Pancreas (tissue), 10 donors: ENCODE results near the gene ABCA6. TPM values are rescaled to one million over a fixed set of nuclear protein-coding genes. Genes with fewer than 3 reads are reported as not detected.

Source experiments
- ATAC-seq, 4 donors: fragments of 200-7000 bp; cut with Tn5 transposase; one replicate each; pipeline versions ENCODE4 v1.8.0 to v1.9.1; 2020; ENCODE audit warnings: mild to moderate bottlenecking in 4 of 4, moderate library complexity in 4 of 4
- DNase-seq, 6 donors: peaks; one replicate each; pipeline ENCODE4 v3.0.0-alpha.2; 2020
- FAIRE-seq: peaks from 2 replicates; lab custom pipeline; 2012; peaks lifted over from hg19 to GRCh38; lab: Jason Lieb, UNC
- H3K27ac ChIP-seq, 4 donors: fragments of 200-600 bp; sonication (generic); 1 replicate in 3 of 4; 2 replicates in 1 of 4; pipeline versions ENCODE4 v1.5.0 to v1.8.0; 2020
- H3K27me3 ChIP-seq, 4 donors: fragments of 200-600 bp; one replicate each; pipeline ENCODE4 v1.8.0; 2021
- H3K36me3 ChIP-seq, 3 donors: fragments of 200-600 bp; sonication (generic) in 1 of 3; one replicate each; pipeline versions ENCODE4 v1.5.0 to v1.8.0; 2020 to 2021
- H3K4me1 ChIP-seq, 3 donors: fragments of 200-600 bp; one replicate each; pipeline ENCODE4 v1.8.0; 2021
- H3K4me3 ChIP-seq, 4 donors: fragments of 200-600 bp; sonication (generic) in 2 of 4; one replicate each; pipeline versions ENCODE4 v1.5.0 to v1.8.0; 2020 to 2021
- H3K9me3 ChIP-seq, 4 donors: fragments of 200-600 bp; one replicate each; pipeline ENCODE4 v1.8.0; 2021
- CTCF ChIP-seq, 4 donors: fragments of 200-600 bp; sonication (generic) in 3 of 4; IDR thresholded peaks; one replicate each; pipeline versions ENCODE4 v1.5.0 to v1.8.0; 2021; ENCODE audit warnings: antibody characterized with exemption in 4 of 4
- WGBS, 2 donors: extraction: QIAGEN DNeasy Blood & Tissue Kit; methylation state at CpG; one replicate each; pipeline ENCODE4 v1.1.7; 2013; 5-methylcytosine and 5-hydroxymethylcytosine counted together
- intact Hi-C, 3 donors: fragments of 100-400 bp; cut with DNase I; formaldehyde crosslinking; loops; one replicate each; pipeline versions ENCODE4 v1.11.1 to v1.14.2; 2022
- polyA plus RNA-seq, 2 donors: library from polyadenylated mRNA; stranded (reverse); fragments of 200-250 nt; gene quantifications; one replicate each; pipeline ENCODE4 v1.2.3, GENCODE V29; 2013
- total RNA-seq, 6 donors: library from RNA; stranded (reverse); fragmentation: NEBNext Ultra II Directional in 4 of 6; extraction: Animal tissue kit (Norgen Biotek cat#: 25700) in 4 of 6; gene quantifications; one replicate each; pipeline versions ENCODE4 v1.2.1 to v1.2.4, GENCODE V29; 2021 to 2023
- donor health status: healthy with polysubstance abuse.
- donor health status: DM: no; HTN: no; CAD: no; lungs with moderate emphysema.
- donor health status: DM: no; HTN: no; CAD: no.
- donor health status: control.
- donor health status: control.
- donor health status: Bipolar disorder and iron deficiency.
- donor health status: DM: yes; HTN: yes; CAD: no.
- donor health status: DM: no; HTN: no; CAD: no.
- donor health status: DM: no; HTN: no; CAD: no.
- donor health status: DM: yes; HTN: yes; CAD: no.

ABCA6 gene
- total and polyA plus RNA-seq, 8 donors: 0.85 to 11.0 (median 4.1) TPM

- Histone ChIP-seq H3K4me1 (peaks cover 0 to 18% (median 4%) of the 10 kb centered on the region in 3 donors), H3K27me3 (no peaks in the 10 kb centered on the region), H3K36me3 (no peaks in the 10 kb centered on the region), H3K4me3 (no peak overlapping the region), H3K9me3 (no peaks in the 10 kb centered on the region), H3K27ac (no peak overlapping the region)
- intact Hi-C loops: no loop called here
- WGBS, 2 donors: 88% methylated on average over 1 of the region's 1 CpG
- no peak for TF ChIP-seq CTCF (IDR thresholded peaks at IDR 0.05)
- FAIRE-seq (no peak), DNase-seq (no peak), ATAC-seq (no peak)
These were observed 45.2 kb downstream of the ABCA6 start for GRCh38 chr17:69096541-69096940.

DNA sequence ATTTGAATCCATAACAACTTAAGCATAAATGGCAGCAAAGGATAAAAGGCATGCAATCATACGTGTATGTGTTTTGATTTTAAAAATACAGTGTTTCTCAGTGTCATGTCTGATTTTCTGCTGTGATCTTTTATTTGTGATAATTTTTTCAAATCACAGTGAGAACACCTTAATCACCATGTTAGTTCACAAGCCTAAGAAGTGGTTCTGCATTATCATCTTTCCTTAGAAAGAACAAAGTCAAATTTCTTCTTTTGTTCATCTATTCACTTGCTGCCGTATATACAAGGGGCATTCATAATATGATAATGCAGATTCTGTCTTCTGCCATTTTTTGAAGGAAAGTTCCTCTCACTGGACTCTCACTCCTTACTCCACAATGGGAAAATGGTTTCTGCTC, 47.7 kb downstream of the ABCA6 start:
- no peak for DNase-seq
- WGBS, 2 donors: 72 to 81% methylated on average over 2 of the region's 2 CpGs
- H3K4me1 ChIP-seq: peaks cover 0 to 18% (median 4%) of the 10 kb centered on the region in 3 donors
- H3K27me3 ChIP-seq: no peaks in the 10 kb centered on the region
- no peaks in the 10 kb centered on the region for H3K9me3 ChIP-seq
- no peak for ATAC-seq
- no peak overlapping the region for H3K4me3 ChIP-seq
- H3K36me3 ChIP-seq: no peaks in the 10 kb centered on the region
- TF ChIP-seq CTCF (IDR thresholded peaks at IDR 0.05): no peak
- no peak for FAIRE-seq
- H3K27ac ChIP-seq: peak overlapping the region in 2 of 4 donors; percentile 15 to 37
- intact Hi-C loops: no loop called here

- intact Hi-C loops: no loop called here
- no peak for FAIRE-seq
- Histone ChIP-seq H3K27me3 (no peaks in the 10 kb centered on the region), H3K4me1 (peaks cover 0 to 18% (median 4%) of the 10 kb centered on the region in 3 donors), H3K27ac (peak overlapping the region in 2 of 4 donors; percentile 15 to 37), H3K4me3 (peak overlapping the region in 1 of 4 donors; percentile 19), H3K36me3 (no peaks in the 10 kb centered on the region), H3K9me3 (no peaks in the 10 kb centered on the region)
- WGBS, 2 donors: 7 to 9% methylated on average over 8 of the region's 8 CpGs
- no peak for TF ChIP-seq CTCF (IDR thresholded peaks at IDR 0.05)
- ATAC-seq: peak; percentile 73 to 92 (median 89)
- DNase-seq: peak in 2 of 6 donors; percentile 15 to 32
These were observed 48.4 kb downstream of the ABCA6 start for GRCh38 chr17:69093279-69093789.

- DNase-seq (no peak), ATAC-seq (no peak), FAIRE-seq (no peak)
- Histone ChIP-seq H3K9me3 (no peaks in the 10 kb centered on the region), H3K4me1 (peaks cover 0 to 18% (median 4%) of the 10 kb centered on the region in 3 donors), H3K27ac (no peak overlapping the region), H3K36me3 (no peaks in the 10 kb centered on the region), H3K27me3 (no peaks in the 10 kb centered on the region), H3K4me3 (no peak overlapping the region)
- 72 to 83% methylated on average over 4 of the region's 4 CpGs for WGBS, 2 donors
- intact Hi-C loops: no loop called here
- no peak for TF ChIP-seq CTCF (IDR thresholded peaks at IDR 0.05)
These were observed 51.3 kb downstream of the ABCA6 start for GRCh38 chr17:69090365-69090764.

DNA sequence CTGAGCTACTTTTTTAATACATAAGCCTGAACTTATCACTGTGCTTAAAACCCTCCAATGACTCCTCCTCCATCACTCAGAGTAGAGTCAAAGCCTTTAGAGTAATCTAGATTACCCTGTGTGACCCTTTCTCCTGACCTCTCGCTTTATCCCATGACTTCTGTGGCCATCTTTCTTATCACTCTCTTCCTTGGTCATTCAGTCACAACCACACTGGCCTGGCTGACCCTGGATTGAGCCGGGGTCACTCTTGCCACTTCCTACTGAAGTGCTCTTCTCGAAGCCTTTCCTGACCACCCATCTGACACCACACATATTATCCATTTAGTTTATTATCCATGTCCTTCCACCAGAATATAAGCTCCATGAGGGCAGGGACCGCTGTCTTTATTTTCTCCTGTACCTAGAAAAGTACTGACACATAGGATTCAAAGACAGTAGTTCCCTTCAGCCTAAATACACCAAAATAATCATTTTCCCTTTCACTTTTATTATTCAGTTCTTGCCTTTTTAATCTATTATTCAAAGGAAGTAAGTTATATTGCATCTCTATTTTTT, 53.0 kb downstream of the ABCA6 start:
- FAIRE-seq (no peak), DNase-seq (no peak), ATAC-seq (no peak)
- Histone ChIP-seq H3K27me3 (no peaks in the 10 kb centered on the region), H3K27ac (no peak overlapping the region), H3K9me3 (no peaks in the 10 kb centered on the region), H3K4me3 (no peak overlapping the region), H3K36me3 (no peaks in the 10 kb centered on the region), H3K4me1 (peaks cover 0 to 12% (median 4%) of the 10 kb centered on the region in 3 donors)
- 83 to 84% methylated on average over 4 of the region's 4 CpGs for WGBS, 2 donors
- no peak for TF ChIP-seq CTCF (IDR thresholded peaks at IDR 0.05)
- intact Hi-C loops: no loop called here
